Osteocyte (in vitro differentiated cells): Measurements from ENCODE around the gene RRP36. TPM values are rescaled to one million over a fixed set of nuclear protein-coding genes. Genes with fewer than 3 reads are reported as not detected.

Experiments
- DNase-seq: peaks from one replicate; pipeline ENCODE4 v3.0.0; 2021; ENCODE audit warnings: mixed read lengths; ENCODE audit not compliant: unreplicated experiment; ENCODE audit errors: extremely low spot score
- H3K27ac Mint-ChIP-seq: one replicate; pipeline ENCODE4 v1.8.0; 2021; ENCODE audit warnings: mild to moderate bottlenecking, mixed read lengths; ENCODE audit not compliant: unreplicated experiment
- H3K27me3 Mint-ChIP-seq: one replicate; pipeline ENCODE4 v1.8.0; 2021; ENCODE audit warnings: mixed read lengths; ENCODE audit not compliant: unreplicated experiment
- H3K36me3 Mint-ChIP-seq: one replicate; pipeline ENCODE4 v1.8.0; 2021; ENCODE audit warnings: mixed read lengths; ENCODE audit not compliant: unreplicated experiment
- H3K4me1 Mint-ChIP-seq: one replicate; pipeline ENCODE4 v1.8.0; 2021; ENCODE audit warnings: mixed read lengths; ENCODE audit not compliant: unreplicated experiment
- H3K4me3 Mint-ChIP-seq: one replicate; pipeline ENCODE4 v1.8.0; 2021; ENCODE audit warnings: mild to moderate bottlenecking, moderate library complexity, mixed read lengths; ENCODE audit not compliant: unreplicated experiment
- H3K9me3 Mint-ChIP-seq: one replicate; pipeline ENCODE4 v1.8.0; 2021; ENCODE audit warnings: mixed read lengths; ENCODE audit not compliant: unreplicated experiment
- CTCF ChIP-seq: fragments of 200-600 bp; sonication (generic); IDR thresholded peaks from 2 replicates; pipeline ENCODE4 v1.5.0; 2021; ENCODE audit warnings: antibody characterized with exemption, mild to moderate bottlenecking, moderate library complexity
- total RNA-seq: library from RNA; stranded (reverse); gene quantifications from 2 replicates; pipeline ENCODE4 v1.2.1, GENCODE V29; 2021

RRP36 gene
- total RNA-seq, 1 donor from 2014 or later = 58.1 TPM

GRCh38 chr6:43076464-43077332, 55.3 kb downstream of the RRP36 start:
- Mint-ChIP-seq H3K36me3 (peaks cover 23% of the 10 kb centered on the region), H3K9me3 (no peaks in the 10 kb centered on the region), H3K4me3 (peak overlapping the region; percentile 86), H3K27ac (peak overlapping the region; percentile 76), H3K4me1 (peaks cover 35% of the 10 kb centered on the region), H3K27me3 (no peaks in the 10 kb centered on the region)
- peak; percentile 85 for DNase-seq
- no peak for TF ChIP-seq CTCF

- H3K27ac Mint-ChIP-seq = peak overlapping the region; percentile 76
Observed at GRCh38 chr6:43077333-43077809, 55.9 kb downstream of the RRP36 start.

GRCh38 chr6:43077981-43078511, 56.6 kb downstream of the RRP36 start:
- Mint-ChIP-seq H3K4me1 (peaks cover 39% of the 10 kb centered on the region), H3K36me3 (peaks cover 15% of the 10 kb centered on the region), H3K4me3 (peak overlapping the region; percentile 86), H3K27me3 (no peaks in the 10 kb centered on the region), H3K9me3 (no peaks in the 10 kb centered on the region), H3K27ac (peak overlapping the region; percentile 36)
- DNase-seq = no peak
- no peak for TF ChIP-seq CTCF

More at GRCh38 chr6:43077333-43077809, 55.9 kb downstream of the RRP36 start:
- Mint-ChIP-seq H3K4me1 (peaks cover 35% of the 10 kb centered on the region), H3K4me3 (peak overlapping the region; percentile 86), H3K36me3 (peaks cover 21% of the 10 kb centered on the region), H3K27me3 (no peaks in the 10 kb centered on the region), H3K9me3 (no peaks in the 10 kb centered on the region)
- TF ChIP-seq CTCF = no peak
- no peak for DNase-seq

- peaks cover 10% of the 10 kb centered on the region for H3K36me3 Mint-ChIP-seq
- peak overlapping the region; percentile 58 for H3K27ac Mint-ChIP-seq
- H3K4me1 Mint-ChIP-seq = peaks cover 45% of the 10 kb centered on the region
- no peak for DNase-seq
- H3K4me3 Mint-ChIP-seq = peak overlapping the region; percentile 3
- no peaks in the 10 kb centered on the region for H3K9me3 Mint-ChIP-seq
- H3K27me3 Mint-ChIP-seq = no peaks in the 10 kb centered on the region
- no peak for TF ChIP-seq CTCF
Observed at GRCh38 chr6:43078691-43079090, 57.3 kb downstream of the RRP36 start.

Other genes starting within 250 kb of the RRP36 start
- 12.0 and 12.7 TPM in 2 replicates for gene BICRAL, start 239.6 kb upstream of the RRP36 start, total RNA-seq
- gene RPL7L1, start 142.0 kb upstream of the RRP36 start, total RNA-seq = 77.4 and 80.5 TPM in 2 replicates
- gene PTCRA, start 105.6 kb upstream of the RRP36 start, total RNA-seq = not detected in 2 replicates
- gene CNPY3, start 92.1 kb upstream of the RRP36 start, total RNA-seq = 69.0 and 73.6 TPM in 2 replicates
- 0.44 and 0.97 TPM in 2 replicates for gene GNMT, start 60.9 kb upstream of the RRP36 start, total RNA-seq
- 27.1 and 27.3 TPM in 2 replicates for gene PEX6, start 42.4 kb upstream of the RRP36 start, total RNA-seq
- gene PPP2R5D, start 37.1 kb upstream of the RRP36 start, total RNA-seq = 44.3 and 46.1 TPM in 2 replicates
- gene MEA1, start 7.7 kb upstream of the RRP36 start, total RNA-seq = 66.2 and 67.8 TPM in 2 replicates
- 112 and 114 TPM in 2 replicates for gene KLHDC3, start 7.4 kb upstream of the RRP36 start, total RNA-seq
- 59.9 and 62.3 TPM in 2 replicates for gene CUL7, start 32.2 kb downstream of the RRP36 start, total RNA-seq
- 50.7 and 55.2 TPM in 2 replicates for gene MRPL2, start 37.8 kb downstream of the RRP36 start, total RNA-seq
- 39.0 and 44.5 TPM in 2 replicates for gene KLC4, start 38.0 kb downstream of the RRP36 start, total RNA-seq
- gene PTK7, start 54.7 kb downstream of the RRP36 start, total RNA-seq = 183 and 189 TPM in 2 replicates
- 29.8 and 32.5 TPM in 2 replicates for gene SRF, start 149.6 kb downstream of the RRP36 start, total RNA-seq
- gene CUL9, start 160.6 kb downstream of the RRP36 start, total RNA-seq = 39.5 and 41.9 TPM in 2 replicates
- 27.2 and 35.6 TPM in 2 replicates for gene DNPH1, start 207.9 kb downstream of the RRP36 start, total RNA-seq
- gene TTBK1, start 221.9 kb downstream of the RRP36 start, total RNA-seq = 0.05 and 0.08 TPM in 2 replicates